Measurements from ENCODE around the gene CHL1.
A peak's percentile ranks its signal among the peaks of the same experiment; 100 is the strongest.

CHL1 gene

DNA sequence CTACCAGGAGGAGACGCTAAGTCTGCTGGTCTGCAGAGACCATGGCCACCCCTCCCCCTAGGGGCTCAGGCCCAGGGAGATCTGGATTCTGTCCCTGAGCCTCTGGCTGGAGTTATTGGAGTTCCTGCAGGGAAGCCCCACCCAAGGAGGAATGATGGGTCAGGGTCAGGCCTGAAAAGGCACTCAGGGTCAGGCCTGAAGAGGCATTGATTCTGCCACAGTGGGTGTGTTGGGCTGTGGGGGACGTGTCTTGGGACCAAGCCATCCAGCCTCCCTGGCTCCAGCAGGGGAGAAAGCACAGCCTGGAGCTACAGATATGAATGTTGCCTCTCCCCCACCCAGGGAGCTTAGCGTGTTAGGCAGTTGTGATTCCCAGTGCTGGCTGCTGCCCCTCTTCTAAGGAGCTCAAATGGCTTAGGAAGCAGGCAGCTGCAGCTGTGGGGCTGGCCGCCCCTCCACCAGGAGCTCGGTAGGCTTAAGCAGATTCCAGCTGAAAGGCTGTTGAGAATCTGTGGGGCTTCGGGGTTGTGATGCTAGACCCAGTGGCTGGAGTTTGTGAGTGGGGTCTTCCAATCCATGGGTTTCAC is 176.7 kb downstream of the CHL1 start:
- TF ChIP-seq SPI1 (IDR thresholded peaks at IDR 0.05; ENCODE audit: low read depth, low read length) (no peak), POU2F2 (IDR thresholded peaks at IDR 0.05; ENCODE audit: low read depth, low read length) (no peak), POLR2AphosphoS5 (IDR thresholded peaks at IDR 0.05; ENCODE audit: low read depth, low read length) (no peak), POLR2A (IDR thresholded peaks at IDR 0.05; ENCODE audit: low read depth, low read length) (no peak), TAF1 (IDR thresholded peaks at IDR 0.05; ENCODE audit: low read depth, low read length) (no peak), PAX5 (IDR thresholded peaks at IDR 0.05; ENCODE audit: insufficient read depth, low read length, severe bottlenecking) (no peak)

DNA sequence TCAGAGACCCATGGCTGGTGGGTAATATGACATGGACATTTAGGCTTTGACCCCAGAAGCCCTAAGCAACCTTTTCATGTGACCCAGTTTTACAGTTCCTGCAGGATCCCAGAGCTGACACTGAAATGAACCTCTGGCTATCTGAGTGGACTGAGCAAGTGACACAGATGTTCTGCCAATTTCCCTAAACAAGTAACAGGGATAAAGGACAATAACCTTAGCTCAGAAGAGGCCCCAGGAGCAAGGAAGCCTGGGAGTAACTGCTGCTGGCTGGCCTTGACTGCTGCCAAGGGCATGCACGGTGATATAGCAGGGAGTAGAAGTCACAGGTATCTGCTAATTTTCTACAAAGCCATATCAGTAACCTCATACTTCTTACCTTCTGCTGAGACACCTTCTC is 177.9 kb downstream of the CHL1 start:
- no peak for FAIRE-seq
- no peak for DNase-seq (ENCODE audit: insufficient read length, low spot score)
- no peak for TF ChIP-seq POLR2AphosphoS5 (IDR thresholded peaks at IDR 0.05; ENCODE audit: low read depth, low read length)

More for the DNA sequence above, 176.7 kb downstream of the CHL1 start:
- FAIRE-seq (no peak), DNase-seq (ENCODE audit: insufficient read length, low spot score) (no peak)

DNA sequence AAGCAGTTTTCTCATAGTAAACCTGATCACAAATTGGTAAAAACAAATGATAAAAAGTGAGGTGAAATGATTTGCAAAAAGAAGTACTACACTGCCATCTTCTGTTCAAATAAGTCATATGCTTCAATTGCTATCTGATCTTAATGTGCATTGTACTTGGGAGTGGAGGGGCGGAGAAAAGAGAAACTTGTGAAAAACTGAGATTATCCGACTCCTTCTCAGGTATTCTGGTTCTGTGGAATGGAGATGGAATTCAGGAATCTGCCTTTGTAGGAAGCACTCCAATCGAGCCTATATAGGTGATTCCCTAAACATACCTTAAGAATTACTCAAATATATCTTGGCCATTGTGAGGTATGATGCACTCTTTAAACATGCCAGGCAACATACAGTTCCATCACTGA is 180.6 kb downstream of the CHL1 start:
- FAIRE-seq (peak; percentile 88), DNase-seq (ENCODE audit: insufficient read length, low spot score) (no peak)
- no peak for TF ChIP-seq POU2F2 (IDR thresholded peaks at IDR 0.05; ENCODE audit: low read depth, low read length)
- no peak for TF ChIP-seq PAX5 (IDR thresholded peaks at IDR 0.05; ENCODE audit: insufficient read depth, low read length, severe bottlenecking)
- TF ChIP-seq POLR2A (IDR thresholded peaks at IDR 0.05; ENCODE audit: low read depth, low read length), result no peak
- TF ChIP-seq SPI1 (IDR thresholded peaks at IDR 0.05; ENCODE audit: low read depth, low read length), result no peak
- TF ChIP-seq TAF1 (IDR thresholded peaks at IDR 0.05; ENCODE audit: low read depth, low read length), result no peak
- TF ChIP-seq POLR2AphosphoS5 (IDR thresholded peaks at IDR 0.05; ENCODE audit: low read depth, low read length), result no peak

DNA sequence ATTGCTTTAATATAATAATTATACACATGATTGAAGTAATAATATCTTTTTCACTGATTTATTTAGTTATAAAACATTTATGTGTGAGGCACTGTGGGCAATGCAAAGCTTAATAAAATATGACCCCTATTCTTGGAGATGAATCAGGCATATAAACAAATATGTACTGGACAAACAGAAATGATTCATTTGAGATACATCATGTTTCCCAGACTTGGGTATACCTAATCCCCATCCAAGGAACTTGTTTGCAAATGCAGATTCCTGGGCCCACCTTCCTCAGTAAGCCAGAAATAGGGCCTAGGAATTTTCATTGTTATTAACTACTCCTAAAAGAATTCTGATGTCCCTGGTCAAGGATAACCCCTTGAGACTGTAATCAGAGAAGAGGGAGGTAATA is 184.2 kb downstream of the CHL1 start:
- no peak for DNase-seq (ENCODE audit: insufficient read length, low spot score)
- TF ChIP-seq SPI1 (IDR thresholded peaks at IDR 0.05; ENCODE audit: low read depth, low read length), result no peak
- no peak for TF ChIP-seq POLR2A (IDR thresholded peaks at IDR 0.05; ENCODE audit: low read depth, low read length)
- no peak for TF ChIP-seq POU2F2 (IDR thresholded peaks at IDR 0.05; ENCODE audit: low read depth, low read length)
- TF ChIP-seq TAF1 (IDR thresholded peaks at IDR 0.05; ENCODE audit: low read depth, low read length), result no peak
- no peak for TF ChIP-seq PAX5 (IDR thresholded peaks at IDR 0.05; ENCODE audit: insufficient read depth, low read length, severe bottlenecking)
- FAIRE-seq, result no peak

DNA sequence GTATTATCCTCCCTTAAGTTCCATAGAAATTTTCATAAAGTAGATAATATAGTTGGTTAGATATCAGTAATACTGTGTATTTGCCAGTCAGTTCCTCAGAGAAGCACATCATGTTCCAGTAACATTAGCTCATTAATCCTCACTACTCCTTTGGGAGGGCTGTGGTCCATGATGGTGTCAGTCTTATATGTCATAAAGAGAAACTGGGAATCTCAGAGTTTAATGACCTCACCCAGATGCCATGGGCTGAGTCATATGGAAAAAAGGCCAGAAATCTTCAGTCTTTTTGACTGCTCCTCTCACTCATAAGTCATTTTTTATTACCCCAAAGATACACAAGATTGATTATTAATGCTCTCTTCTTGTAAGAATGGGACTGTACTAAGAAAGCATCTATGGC is 188.6 kb downstream of the CHL1 start:
- DNase-seq (ENCODE audit: insufficient read length, low spot score) (no peak), FAIRE-seq (no peak)
- TF ChIP-seq POLR2AphosphoS5 (IDR thresholded peaks at IDR 0.05; ENCODE audit: low read depth, low read length) (no peak), POU2F2 (IDR thresholded peaks at IDR 0.05; ENCODE audit: low read depth, low read length) (no peak), POLR2A (IDR thresholded peaks at IDR 0.05; ENCODE audit: low read depth, low read length) (no peak), PAX5 (IDR thresholded peaks at IDR 0.05; ENCODE audit: insufficient read depth, low read length, severe bottlenecking) (no peak)

DNA sequence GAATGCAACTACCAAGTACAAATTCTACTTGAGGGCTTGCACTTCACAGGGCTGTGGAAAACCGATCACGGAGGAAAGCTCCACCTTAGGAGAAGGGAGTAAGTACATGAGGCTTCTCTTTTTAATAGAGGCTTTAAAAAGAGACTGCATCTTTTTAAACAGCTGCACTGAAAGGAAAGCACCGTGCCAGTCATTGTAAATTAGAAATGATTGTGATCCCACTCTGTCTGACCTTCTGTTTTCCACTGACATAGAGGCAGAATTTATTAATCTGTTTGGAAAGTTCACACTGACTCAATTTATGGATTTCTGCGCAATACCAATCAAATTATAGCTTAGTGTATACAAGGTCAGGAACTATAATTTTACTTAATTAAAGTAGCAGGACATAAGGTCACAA is 198.2 kb downstream of the CHL1 start:
- TF ChIP-seq POLR2AphosphoS5 (IDR thresholded peaks at IDR 0.05; ENCODE audit: low read depth, low read length) (no peak), PAX5 (IDR thresholded peaks at IDR 0.05; ENCODE audit: insufficient read depth, low read length, severe bottlenecking) (no peak), SPI1 (IDR thresholded peaks at IDR 0.05; ENCODE audit: low read depth, low read length) (no peak), POLR2A (IDR thresholded peaks at IDR 0.05; ENCODE audit: low read depth, low read length) (no peak), POU2F2 (IDR thresholded peaks at IDR 0.05; ENCODE audit: low read depth, low read length) (no peak)
- FAIRE-seq, result no peak

DNA sequence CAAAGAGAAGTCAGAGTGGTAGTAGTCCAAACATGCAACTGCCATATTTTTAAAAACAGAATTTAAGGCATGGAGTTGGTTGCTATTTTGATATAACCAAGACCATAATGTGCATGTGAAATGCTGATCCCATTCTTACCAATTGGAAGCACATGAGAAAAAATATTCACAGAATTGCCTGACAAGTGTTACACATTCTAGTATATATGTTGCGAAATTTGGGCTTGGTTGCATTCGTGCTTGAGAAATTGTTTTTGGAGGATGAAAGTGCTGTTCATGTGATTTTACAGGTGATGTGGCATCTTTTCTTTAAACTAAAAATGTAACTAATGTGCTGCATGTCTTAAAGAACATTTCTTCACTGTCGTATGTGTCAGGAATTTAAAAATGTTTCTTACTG is 199.7 kb downstream of the CHL1 start:
- no peak for DNase-seq (ENCODE audit: insufficient read length, low spot score)
- no peak for FAIRE-seq
- TF ChIP-seq POLR2A (IDR thresholded peaks at IDR 0.05; ENCODE audit: low read depth, low read length) (no peak), POU2F2 (IDR thresholded peaks at IDR 0.05; ENCODE audit: low read depth, low read length) (no peak), TAF1 (IDR thresholded peaks at IDR 0.05; ENCODE audit: low read depth, low read length) (no peak), PAX5 (IDR thresholded peaks at IDR 0.05; ENCODE audit: insufficient read depth, low read length, severe bottlenecking) (no peak), POLR2AphosphoS5 (IDR thresholded peaks at IDR 0.05; ENCODE audit: low read depth, low read length) (no peak), SPI1 (IDR thresholded peaks at IDR 0.05; ENCODE audit: low read depth, low read length) (no peak)

More for the DNA sequence above, 198.2 kb downstream of the CHL1 start:
- no peak for DNase-seq (ENCODE audit: insufficient read length, low spot score)

DNA sequence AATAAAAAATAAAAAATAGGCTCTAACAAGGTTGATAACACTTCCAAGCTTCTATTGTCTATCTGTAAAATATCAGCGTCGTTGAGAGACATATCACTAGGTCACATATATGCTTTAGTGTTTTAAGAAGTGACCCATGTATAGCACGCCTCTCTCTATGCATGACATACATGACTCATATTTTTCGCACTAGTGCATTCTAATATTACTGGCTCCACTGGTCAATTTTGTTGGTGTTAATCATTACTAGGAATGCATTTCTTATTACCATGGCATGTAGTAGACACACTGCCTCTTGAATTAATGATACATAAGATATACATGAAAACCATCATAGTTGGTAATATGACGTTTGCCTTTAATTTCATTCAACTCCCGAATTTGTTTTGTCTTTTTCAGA is 203.1 kb downstream of the CHL1 start:
- DNase-seq (ENCODE audit: insufficient read length, low spot score) (no peak), FAIRE-seq (no peak)
- TF ChIP-seq SPI1 (IDR thresholded peaks at IDR 0.05; ENCODE audit: low read depth, low read length), result no peak
- TF ChIP-seq POU2F2 (IDR thresholded peaks at IDR 0.05; ENCODE audit: low read depth, low read length), result no peak
- TF ChIP-seq POLR2A (IDR thresholded peaks at IDR 0.05; ENCODE audit: low read depth, low read length), result no peak
- TF ChIP-seq POLR2AphosphoS5 (IDR thresholded peaks at IDR 0.05; ENCODE audit: low read depth, low read length), result no peak
- no peak for TF ChIP-seq TAF1 (IDR thresholded peaks at IDR 0.05; ENCODE audit: low read depth, low read length)

- DNase-seq (ENCODE audit: insufficient read length, low spot score), result no peak
- TF ChIP-seq POLR2AphosphoS5 (IDR thresholded peaks at IDR 0.05; ENCODE audit: low read depth, low read length) (no peak), POU2F2 (IDR thresholded peaks at IDR 0.05; ENCODE audit: low read depth, low read length) (no peak), SPI1 (IDR thresholded peaks at IDR 0.05; ENCODE audit: low read depth, low read length) (no peak), TAF1 (IDR thresholded peaks at IDR 0.05; ENCODE audit: low read depth, low read length) (no peak), PAX5 (IDR thresholded peaks at IDR 0.05; ENCODE audit: insufficient read depth, low read length, severe bottlenecking) (no peak), POLR2A (IDR thresholded peaks at IDR 0.05; ENCODE audit: low read depth, low read length) (no peak)
- no peak for FAIRE-seq
These were observed 207.3 kb downstream of the CHL1 start for GRCh38 chr3:403826-404225.

GRCh38 chr3:409011-409410 is 212.4 kb downstream of the CHL1 start:
- no peak for DNase-seq (ENCODE audit: insufficient read length, low spot score)
- TF ChIP-seq POLR2A (IDR thresholded peaks at IDR 0.05; ENCODE audit: low read depth, low read length) (no peak), TAF1 (IDR thresholded peaks at IDR 0.05; ENCODE audit: low read depth, low read length) (no peak), PAX5 (IDR thresholded peaks at IDR 0.05; ENCODE audit: insufficient read depth, low read length, severe bottlenecking) (no peak), POLR2AphosphoS5 (IDR thresholded peaks at IDR 0.05; ENCODE audit: low read depth, low read length) (no peak), POU2F2 (IDR thresholded peaks at IDR 0.05; ENCODE audit: low read depth, low read length) (no peak), SPI1 (IDR thresholded peaks at IDR 0.05; ENCODE audit: low read depth, low read length) (no peak)
- no peak for FAIRE-seq

Data from GM12891 (cell line).